PC-9 (cell line): Measurements from ENCODE around the gene ELMO2. TPM values are rescaled to one million over a fixed set of nuclear protein-coding genes. Genes with fewer than 3 reads are reported as not detected.

Experiments used
- BruUV-seq: library from RNA; stranded (reverse); fragments of 400-500 nt; replicated peaks from 2 replicates; lab custom pipeline; 2021; lab: Mats Ljungman, UMichigan
- CTCF ChIA-PET: fragments of 300-600 bp; sonication (Branson Sonifier 250); formaldehyde crosslinking; loops from one replicate; lab custom pipeline; 2022; ENCODE audit warnings: antibody characterized with exemption; lab: Charles Lee
- POLR2A ChIA-PET: fragments of 300-600 bp; sonication (Branson Sonifier 250); formaldehyde crosslinking; loops from one replicate; lab custom pipeline; 2022; ENCODE audit warnings: antibody characterized with exemption; ENCODE audit not compliant: unreplicated experiment; lab: Charles Lee
- DNase-seq, 2 experiments: peaks; one replicate each; pipeline versions ENCODE4 v3.0.0 to v3.0.0-alpha.2; 2015 to 2022; ENCODE audit warnings: mixed read lengths in 1 of 2
- H2AFZ ChIP-seq: fragments of 200-600 bp; sonication (generic); 2 replicates; pipeline ENCODE4 v1.8.1; 2017; ENCODE audit warnings: antibody characterized with exemption
- H3F3A ChIP-seq: fragments of 200-600 bp; sonication (generic); 2 replicates; pipeline ENCODE4 v1.8.1; 2017; ENCODE audit warnings: antibody characterized with exemption, mild to moderate bottlenecking, low read depth; ENCODE audit not compliant: insufficient read depth
- H3K27ac ChIP-seq: fragments of 200-600 bp; sonication (generic); 2 replicates; pipeline ENCODE4 v1.6.1; 2016; ENCODE audit warnings: mixed run types
- H3K27me3 ChIP-seq: fragments of 200-600 bp; sonication (generic); 2 replicates; pipeline ENCODE4 v1.6.1; 2016; ENCODE audit warnings: low read depth, mixed run types; ENCODE audit not compliant: insufficient read depth
- H3K36me3 ChIP-seq: fragments of 200-600 bp; sonication (generic); 2 replicates; pipeline ENCODE4 v1.6.1; 2016; ENCODE audit warnings: low read depth, mixed run types
- H3K4me1 ChIP-seq: fragments of 200-600 bp; sonication (generic); replicated peaks from 2 replicates; pipeline ENCODE4 v1.6.1; 2016; ENCODE audit warnings: mixed run types; ENCODE audit not compliant: insufficient read depth
- H3K4me2 ChIP-seq: fragments of 200-600 bp; sonication (generic); 2 replicates; pipeline ENCODE4 v1.6.1; 2017; ENCODE audit warnings: mixed run types
- H3K4me3 ChIP-seq: fragments of 200-600 bp; sonication (generic); 2 replicates; pipeline ENCODE4 v1.6.1; 2016; ENCODE audit warnings: mixed run types
- H3K79me2 ChIP-seq: fragments of 200-600 bp; sonication (generic); 2 replicates; pipeline ENCODE4 v1.6.1; 2017; ENCODE audit warnings: low read depth, mixed run types
- H3K9me2 ChIP-seq: fragments of 200-600 bp; sonication (generic); 2 replicates; pipeline ENCODE4 v1.8.1; 2017; ENCODE audit warnings: mild to moderate bottlenecking; ENCODE audit not compliant: insufficient read depth
- H3K9me3 ChIP-seq: fragments of 200-600 bp; sonication (generic); 2 replicates; pipeline ENCODE4 v1.8.1; 2016; ENCODE audit warnings: low read depth; ENCODE audit not compliant: insufficient read depth
- H4K20me1 ChIP-seq: fragments of 200-600 bp; sonication (generic); 2 replicates; pipeline ENCODE4 v1.8.1; 2017; ENCODE audit not compliant: insufficient read depth
- CTCF ChIP-seq: fragments of 200-600 bp; sonication (generic); conservative IDR thresholded peaks from 2 replicates; pipeline ENCODE4 v1.6.1; 2017; ENCODE audit warnings: mixed run types, antibody characterized with exemption, mild to moderate bottlenecking, moderate library complexity
- EZH2 ChIP-seq: fragments of 200-600 bp; sonication (generic); IDR thresholded peaks from 2 replicates; pipeline ENCODE4 v1.8.0; 2017; ENCODE audit warnings: antibody characterized with exemption, low read depth
- intact Hi-C: fragments of 100-400 bp; cut with micrococcal nuclease; formaldehyde crosslinking; loops from one replicate; pipeline ENCODE4 v1.10.0; 2022; ENCODE audit not compliant: unreplicated experiment
- total RNA-seq: library from RNA; stranded (reverse); gene quantifications from 2 replicates; pipeline ENCODE4 v1.2.3, GENCODE V29; 2021

The ELMO2 gene
- total RNA-seq, 1 experiment from 2014 or later, result 29.4 TPM

DNA sequence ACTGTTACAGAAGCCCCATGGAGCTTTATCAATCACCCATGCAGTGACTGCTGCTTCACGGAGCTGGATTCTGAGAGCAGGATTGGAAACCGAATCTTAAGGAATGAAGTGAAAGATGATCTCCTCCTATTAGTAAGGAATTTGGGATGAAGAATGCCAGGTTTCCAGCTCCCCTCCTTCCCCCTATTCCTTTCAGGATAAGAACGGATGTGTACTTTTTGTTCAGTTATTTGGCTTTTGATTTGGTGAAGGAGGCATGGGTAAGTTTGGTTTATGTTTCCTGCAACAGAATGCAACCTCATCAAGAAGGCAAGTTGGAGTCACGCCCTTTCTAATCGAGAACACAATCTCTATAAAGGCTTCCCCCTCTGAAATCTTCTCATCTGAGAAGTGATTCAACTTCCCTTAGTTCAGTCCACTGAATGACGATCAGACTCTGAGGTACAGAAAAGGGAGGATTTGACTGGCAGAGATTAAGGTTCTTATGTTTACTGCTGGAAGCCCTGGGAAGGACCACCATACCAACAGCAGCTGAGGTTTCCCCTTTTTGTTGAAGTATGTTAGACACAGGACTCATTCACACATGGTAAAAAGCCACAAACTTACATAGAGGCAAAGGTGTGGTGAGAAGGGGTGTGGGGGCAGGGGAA lies 5.5 kb downstream of the ELMO2 start:
- intact Hi-C loops, result no loop called here
- no peak for TF ChIP-seq EZH2
- no peak for TF ChIP-seq CTCF
- CTCF ChIA-PET, result no interaction called here
- Histone ChIP-seq H3K4me2 (peak overlapping the region; percentile 26; the same call in 1 of the 2 replicates), H3F3A (no peaks in the 10 kb centered on the region), H3K36me3 (no peaks in the 10 kb centered on the region), H3K4me3 (no peak overlapping the region), H3K4me1 (peaks cover 20% of the 10 kb centered on the region), H3K27me3 (no peaks in the 10 kb centered on the region), H3K27ac (no peak overlapping the region), H3K9me3 (no peaks in the 10 kb centered on the region), H3K9me2 (no peaks in the 10 kb centered on the region), H4K20me1 (no peaks in the 10 kb centered on the region), H2AFZ (no peak overlapping the region), H3K79me2 (peaks cover 22% of the 10 kb centered on the region)
- no peak for DNase-seq
- POLR2A ChIA-PET, result interaction anchor here (0.6 kb wide), 1 partner anchor 32 kb away, joined by 4 read pairs; no protein-coding TSS in a partner anchor
- BruUV-seq, result no TSS peak

DNA sequence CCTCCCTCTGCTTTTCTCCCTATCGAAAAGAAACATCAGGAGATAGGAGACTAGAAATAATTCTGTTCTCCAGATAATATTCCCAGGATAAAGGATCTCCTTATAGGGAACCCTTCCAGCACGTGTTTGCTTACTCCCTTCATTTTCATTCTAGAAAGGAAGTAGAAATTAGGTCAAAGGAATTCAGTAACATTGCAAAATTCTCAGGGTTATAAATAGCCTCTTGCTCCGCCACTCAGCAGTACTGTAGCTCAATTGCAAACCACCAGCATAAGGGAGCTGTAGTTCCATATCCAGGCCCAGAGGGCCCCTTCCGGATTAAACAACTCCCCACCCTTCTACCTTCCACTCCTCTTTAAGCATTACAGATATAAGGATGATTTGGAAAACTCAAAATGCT lies 6.2 kb downstream of the ELMO2 start:
- no peak overlapping the region for H2AFZ ChIP-seq
- no peaks in the 10 kb centered on the region for H3K9me2 ChIP-seq
- POLR2A ChIA-PET, result no interaction called here
- no peak overlapping the region for H3K27ac ChIP-seq
- no TSS peak for BruUV-seq
- peaks cover 15% of the 10 kb centered on the region for H3K79me2 ChIP-seq
- DNase-seq, result peak in 1 of 2 experiments; percentile 43
- H3K36me3 ChIP-seq, result no peaks in the 10 kb centered on the region
- H4K20me1 ChIP-seq, result no peaks in the 10 kb centered on the region
- intact Hi-C loops, result no loop called here
- H3K27me3 ChIP-seq, result no peaks in the 10 kb centered on the region
- H3K4me2 ChIP-seq, result peak overlapping the region; percentile 26; the same call in 1 of the 2 replicates
- H3F3A ChIP-seq, result no peaks in the 10 kb centered on the region
- peaks cover 16% of the 10 kb centered on the region for H3K4me1 ChIP-seq
- TF ChIP-seq EZH2 (no peak), CTCF (no peak)
- H3K9me3 ChIP-seq, result no peaks in the 10 kb centered on the region
- CTCF ChIA-PET, result interaction anchor here (0.7 kb wide), 1 partner anchor 454 kb away, joined by 3 read pairs; no protein-coding TSS in a partner anchor
- no peak overlapping the region for H3K4me3 ChIP-seq

- Histone ChIP-seq H3K27me3 (no peaks in the 10 kb centered on the region), H2AFZ (no peak overlapping the region), H3K36me3 (no peaks in the 10 kb centered on the region), H3K27ac (no peak overlapping the region), H3F3A (no peaks in the 10 kb centered on the region), H3K4me2 (no peak overlapping the region), H3K4me1 (peaks cover 10% of the 10 kb centered on the region; the same call in 1 of the 2 replicates), H3K4me3 (no peak overlapping the region), H3K9me2 (no peaks in the 10 kb centered on the region), H3K79me2 (0 out of 2 replicates have a peak, but pooled peaks cover 10% of the 10 kb centered on the region), H4K20me1 (no peaks in the 10 kb centered on the region), H3K9me3 (no peaks in the 10 kb centered on the region)
- CTCF ChIA-PET, result interaction anchor here (0.7 kb wide), 1 partner anchor 453 kb away, joined by 3 read pairs; no protein-coding TSS in a partner anchor
- TF ChIP-seq CTCF, result no peak
- no peak for TF ChIP-seq EZH2
- DNase-seq, result no peak
- POLR2A ChIA-PET, result no interaction called here
- BruUV-seq, result no TSS peak
- intact Hi-C loops, result no loop called here
Observed at GRCh38 chr20:46399401-46399800, 7.0 kb downstream of the ELMO2 start.
